Amniotic epithelial cell (primary cell): ENCODE results near the gene EPHA10.

Experiments
- DNase-seq: peaks from one replicate; pipeline ENCODE4 v3.0.0-alpha.2; 2010; ENCODE audit warnings: low read depth

The EPHA10 gene

DNA sequence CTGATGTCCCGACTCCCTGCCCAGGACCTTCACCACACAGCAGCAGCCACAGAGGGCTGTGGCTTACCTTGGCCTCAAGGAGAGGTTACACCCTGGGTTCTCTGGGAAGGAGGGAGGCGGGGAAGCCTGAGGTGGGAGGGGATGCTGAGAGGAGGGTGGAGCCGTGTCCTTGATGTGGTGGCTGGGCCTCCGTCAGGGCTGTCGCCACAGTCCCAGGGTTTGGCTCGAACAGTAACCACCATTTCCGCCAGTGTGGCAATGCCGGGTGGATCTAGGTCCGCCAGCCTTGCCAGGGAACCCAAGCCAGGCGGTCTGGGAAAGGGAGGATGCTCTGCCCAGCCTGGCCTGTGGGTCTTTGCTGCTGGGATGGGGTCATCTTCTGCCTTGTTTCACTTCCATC lies 91.0 kb downstream of the EPHA10 start:
- no peak for DNase-seq

DNA sequence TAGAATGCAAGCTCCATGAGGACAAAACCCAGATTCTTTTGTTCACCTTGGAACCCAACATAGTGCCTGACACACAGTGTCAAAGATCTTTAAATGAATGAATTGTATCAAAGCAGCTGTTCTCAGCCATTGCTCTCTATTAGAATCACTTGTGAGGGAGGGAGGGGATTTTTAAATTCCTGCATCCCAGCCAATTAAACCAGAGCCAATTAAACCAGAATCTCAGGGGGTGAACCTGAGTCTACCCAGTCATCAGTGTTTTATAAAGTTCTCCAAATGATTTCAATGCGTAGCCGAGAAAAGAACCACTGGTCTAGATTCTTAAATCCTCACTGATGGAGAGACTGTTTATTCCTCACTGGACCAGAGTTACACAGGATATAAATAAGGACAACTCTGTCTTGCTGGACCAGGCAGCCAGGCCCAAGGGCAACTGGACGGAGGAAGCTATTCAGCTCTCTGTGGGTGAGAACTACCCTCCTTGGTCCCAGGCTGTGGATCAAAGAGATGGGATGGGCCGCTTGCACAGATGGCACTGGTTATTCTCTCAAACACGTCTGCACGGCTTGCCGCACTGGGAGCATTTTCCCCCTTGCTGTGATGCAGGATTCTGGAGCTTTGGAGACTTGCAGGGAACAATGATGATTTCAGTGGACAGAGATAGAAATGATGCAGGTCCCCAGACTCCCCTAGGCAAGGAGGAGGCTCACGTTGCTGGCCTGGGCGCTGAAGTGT lies 92.6 kb downstream of the EPHA10 start:
- no peak for DNase-seq

DNA sequence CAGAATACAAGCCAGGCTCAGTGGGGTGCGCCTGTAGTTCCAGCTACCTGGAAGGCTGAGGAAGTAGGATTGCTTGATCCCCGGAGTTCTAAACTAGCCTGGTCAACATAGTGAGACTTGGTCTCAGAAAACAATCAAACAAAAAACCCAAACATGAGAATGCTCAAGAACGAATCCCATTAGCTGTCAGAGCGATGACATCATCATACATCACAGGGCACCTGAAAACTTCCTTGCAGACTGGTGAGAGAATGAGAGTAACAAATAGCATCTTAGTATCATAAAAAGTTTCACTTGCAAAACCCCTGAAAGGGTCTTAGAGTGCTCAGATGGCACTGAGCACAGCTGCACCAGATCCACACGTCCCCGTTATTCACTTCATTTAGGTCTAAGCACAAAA lies 93.7 kb downstream of the EPHA10 start:
- no peak for DNase-seq

DNA sequence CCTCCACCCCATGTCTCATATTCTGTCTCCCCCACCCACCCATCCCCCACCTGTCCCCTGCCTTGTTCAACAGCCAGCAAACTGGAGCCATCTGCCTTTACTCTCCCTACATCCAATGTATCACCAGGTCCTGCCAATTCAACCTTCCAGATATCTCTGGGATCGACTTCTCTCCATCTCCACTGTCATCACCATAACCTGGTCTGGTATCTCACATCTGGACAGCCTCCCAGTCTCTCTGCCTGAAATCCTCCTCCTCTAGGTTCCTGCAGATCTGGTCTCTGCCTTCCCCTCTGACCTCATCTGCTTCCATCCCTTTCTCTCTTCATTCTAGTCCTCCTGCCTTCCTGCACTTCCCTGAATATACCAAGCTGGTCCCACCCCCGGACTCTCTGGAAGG lies 94.8 kb downstream of the EPHA10 start:
- DNase-seq = no peak

DNA sequence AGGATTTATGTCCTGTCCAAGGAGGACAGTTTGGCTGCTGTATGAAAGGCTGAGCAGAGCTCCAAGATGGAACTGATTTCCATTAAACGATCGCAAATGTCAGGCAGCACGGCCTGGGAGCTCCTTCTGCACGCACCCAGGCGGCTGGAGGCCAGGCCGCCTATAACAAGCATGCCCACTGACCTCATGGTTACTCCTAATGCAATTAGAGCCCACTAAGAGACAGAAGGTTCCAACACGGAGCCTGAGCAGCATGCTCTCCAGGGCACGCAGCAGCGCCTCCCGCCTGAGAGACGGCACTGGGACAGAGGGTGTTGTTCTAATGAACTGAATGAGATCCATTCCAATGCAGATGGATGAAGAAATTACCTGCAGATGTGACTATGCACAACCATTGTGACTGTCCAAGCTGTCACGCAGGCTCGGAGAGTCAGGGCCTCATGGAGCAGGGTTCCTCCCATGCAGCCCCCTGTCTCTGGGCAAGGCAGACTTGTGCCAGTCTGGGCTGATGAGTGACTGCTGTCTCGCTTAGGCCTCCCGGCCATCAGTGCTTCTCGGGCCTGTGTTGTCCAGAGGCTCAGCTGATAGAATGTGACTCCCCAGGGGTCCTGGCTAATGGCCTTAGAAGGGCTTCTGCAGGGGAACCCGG lies 97.8 kb downstream of the EPHA10 start:
- no peak for DNase-seq

DNA sequence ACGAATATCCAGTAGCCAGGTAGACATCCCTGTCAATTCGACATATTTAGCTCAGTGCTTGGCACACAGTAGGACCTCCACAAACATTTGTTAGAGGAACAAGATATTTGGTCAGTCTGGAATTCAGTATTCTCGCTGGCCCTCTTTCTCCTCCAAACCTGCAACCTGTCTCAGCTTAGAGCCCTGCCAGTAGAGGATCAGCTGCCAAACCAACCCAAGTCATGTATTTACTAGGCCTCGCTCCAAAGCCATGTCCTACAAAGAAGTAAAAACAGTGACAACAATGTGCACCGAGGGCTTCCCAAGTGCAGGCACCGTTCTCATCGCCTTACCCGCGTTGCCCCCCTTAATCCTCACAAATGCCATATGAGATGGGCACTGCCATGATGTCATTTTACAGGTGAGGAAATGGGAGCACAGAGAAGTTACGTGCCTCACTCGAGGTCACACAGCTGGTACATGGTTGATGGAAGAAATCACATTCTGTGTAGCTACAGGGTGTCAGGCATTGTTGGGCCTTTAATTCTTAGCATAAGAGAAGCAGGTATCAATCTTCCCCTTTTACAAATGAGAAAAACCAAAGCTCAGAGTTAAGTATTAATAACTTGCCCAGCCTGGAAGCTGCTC lies 98.6 kb downstream of the EPHA10 start:
- DNase-seq = no peak
